Right atrium auricular region (tissue), 2 donors: Measurements from ENCODE around the gene TRDN. TPM values are rescaled to one million over a fixed set of nuclear protein-coding genes. Genes with fewer than 3 reads are reported as not detected.

Source experiments
- DNase-seq: peaks from one replicate; pipeline ENCODE4 v3.0.0-alpha.2; 2019; ENCODE audit warnings: low spot score
- H3K27ac ChIP-seq, 2 donors: fragments of 200-600 bp; sonication (generic); 1 replicate in 1 of 2; 2 replicates in 1 of 2; pipeline ENCODE4 v1.5.1; 2016 to 2019
- H3K27me3 ChIP-seq, 2 donors: fragments of 200-600 bp; sonication (generic); one replicate each; pipeline versions ENCODE4 v1.5.1 to v1.6.0; 2017 to 2019
- H3K36me3 ChIP-seq: fragments of 200-600 bp; sonication (generic); one replicate; pipeline ENCODE4 v1.5.1; 2016
- H3K4me1 ChIP-seq, 2 donors: fragments of 200-600 bp; sonication (generic); one replicate each; pipeline versions ENCODE4 v1.5.1 to v1.6.0; 2017 to 2019
- H3K4me3 ChIP-seq, 2 donors: fragments of 200-600 bp; sonication (generic); 1 replicate in 1 of 2; 2 replicates in 1 of 2; pipeline ENCODE4 v1.5.1; 2017 to 2019; ENCODE audit warnings: mild to moderate bottlenecking in 1 of 2, moderate library complexity in 1 of 2
- H3K9me3 ChIP-seq, 2 donors: fragments of 200-600 bp; sonication (generic); one replicate each; pipeline ENCODE4 v1.5.1; 2019
- total RNA-seq, 2 donors: library from RNA; depleted of rRNA; stranded (reverse); fragments of >200 nt; gene quantifications; one replicate each; pipeline ENCODE4 v1.1.0, GENCODE V29; 2016
- TF ChIP-seq, protein P1 (sequence below), 2 donors: fragments of 200-600 bp; sonication (generic); IDR thresholded peaks; one replicate each; pipeline ENCODE4 v1.5.1; 2019; ENCODE audit warnings: antibody characterized with exemption in 2 of 2

The TRDN gene
- total RNA-seq, 2 donors from 2014 or later = 90.2 to 217 TPM

DNA sequence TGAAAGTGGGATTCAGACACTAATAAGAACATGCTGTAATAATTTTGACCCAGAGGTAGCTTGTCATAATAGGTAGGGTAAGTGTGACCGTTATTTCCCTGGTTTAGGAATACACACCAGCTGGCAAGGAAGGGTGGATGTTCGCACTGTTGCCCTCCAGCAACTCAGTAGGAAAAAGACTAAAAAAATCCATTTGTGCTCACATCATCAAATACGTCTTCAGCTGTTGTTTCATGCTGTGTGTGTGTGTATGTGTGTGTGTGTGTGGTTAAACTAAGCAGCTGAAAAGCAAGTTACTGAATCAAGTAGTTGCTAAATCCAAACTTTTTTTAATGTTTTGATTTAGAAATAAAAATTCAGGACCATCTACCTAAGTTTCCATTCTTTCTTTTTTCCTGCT, 218.7 kb downstream of the TRDN start:
- H3K9me3 ChIP-seq = no peaks in the 10 kb centered on the region
- H3K4me1 ChIP-seq = no peaks in the 10 kb centered on the region
- no peaks in the 10 kb centered on the region for H3K36me3 ChIP-seq
- H3K27me3 ChIP-seq = no peaks in the 10 kb centered on the region
- DNase-seq = no peak
- H3K4me3 ChIP-seq = no peak overlapping the region
- no peak overlapping the region for H3K27ac ChIP-seq
- TF ChIP-seq, protein P1, sequence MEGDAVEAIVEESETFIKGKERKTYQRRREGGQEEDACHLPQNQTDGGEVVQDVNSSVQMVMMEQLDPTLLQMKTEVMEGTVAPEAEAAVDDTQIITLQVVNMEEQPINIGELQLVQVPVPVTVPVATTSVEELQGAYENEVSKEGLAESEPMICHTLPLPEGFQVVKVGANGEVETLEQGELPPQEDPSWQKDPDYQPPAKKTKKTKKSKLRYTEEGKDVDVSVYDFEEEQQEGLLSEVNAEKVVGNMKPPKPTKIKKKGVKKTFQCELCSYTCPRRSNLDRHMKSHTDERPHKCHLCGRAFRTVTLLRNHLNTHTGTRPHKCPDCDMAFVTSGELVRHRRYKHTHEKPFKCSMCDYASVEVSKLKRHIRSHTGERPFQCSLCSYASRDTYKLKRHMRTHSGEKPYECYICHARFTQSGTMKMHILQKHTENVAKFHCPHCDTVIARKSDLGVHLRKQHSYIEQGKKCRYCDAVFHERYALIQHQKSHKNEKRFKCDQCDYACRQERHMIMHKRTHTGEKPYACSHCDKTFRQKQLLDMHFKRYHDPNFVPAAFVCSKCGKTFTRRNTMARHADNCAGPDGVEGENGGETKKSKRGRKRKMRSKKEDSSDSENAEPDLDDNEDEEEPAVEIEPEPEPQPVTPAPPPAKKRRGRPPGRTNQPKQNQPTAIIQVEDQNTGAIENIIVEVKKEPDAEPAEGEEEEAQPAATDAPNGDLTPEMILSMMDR (IDR thresholded peaks at IDR 0.05) = no peak

DNA sequence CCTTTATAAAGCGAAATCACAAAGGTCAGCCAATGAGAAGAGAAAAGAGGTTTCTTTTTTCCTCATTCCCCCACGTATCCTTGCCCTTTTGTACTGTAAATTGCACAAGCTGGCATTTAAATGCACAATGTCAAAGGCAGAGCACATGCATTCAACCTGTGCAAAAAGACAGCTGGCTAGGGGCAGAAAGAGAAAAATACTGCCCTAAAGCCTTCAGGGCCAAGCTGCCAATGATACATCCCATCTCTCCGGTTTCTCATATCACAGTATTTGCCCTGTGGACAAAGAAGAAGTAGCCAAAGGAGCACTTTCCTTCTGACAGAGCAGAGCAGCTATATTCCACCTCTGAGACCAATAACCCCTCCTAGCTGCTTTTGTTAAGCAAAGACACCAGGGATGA, 219.2 kb downstream of the TRDN start:
- Histone ChIP-seq H3K9me3 (no peaks in the 10 kb centered on the region), H3K27me3 (no peaks in the 10 kb centered on the region), H3K4me3 (no peak overlapping the region), H3K27ac (no peak overlapping the region), H3K4me1 (no peaks in the 10 kb centered on the region), H3K36me3 (no peaks in the 10 kb centered on the region)
- TF ChIP-seq, protein P1 (IDR thresholded peaks at IDR 0.05) = no peak
- no peak for DNase-seq

DNA sequence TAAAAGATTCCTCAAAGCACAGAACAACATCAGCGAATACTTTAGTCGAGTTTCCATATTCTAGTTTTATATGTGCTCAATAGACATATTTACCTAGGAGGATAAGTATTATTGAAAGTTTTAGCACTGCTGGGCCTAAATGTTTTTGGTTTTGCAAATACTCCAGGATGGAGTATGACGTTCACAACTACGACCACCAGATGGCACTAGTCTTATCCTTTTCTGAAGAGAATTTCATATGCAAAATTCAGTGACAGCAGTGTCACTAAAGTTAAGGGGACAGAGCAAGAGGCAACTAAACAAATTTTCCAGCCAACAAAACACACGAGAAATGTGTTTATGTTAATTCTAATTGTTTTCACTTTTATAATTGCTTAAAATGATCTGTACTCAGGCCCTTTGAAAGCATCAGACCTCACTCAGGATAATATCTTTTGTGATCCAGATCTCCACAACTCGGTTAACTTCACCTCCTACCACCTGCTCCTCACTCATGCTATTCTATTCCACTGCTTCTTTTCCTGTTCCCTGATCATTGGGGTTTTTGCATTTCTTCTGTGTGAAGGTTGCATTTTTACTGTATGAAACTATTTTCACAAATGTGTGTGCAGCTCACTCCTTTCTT, 220.8 kb downstream of the TRDN start:
- H3K27ac ChIP-seq = no peak overlapping the region
- H3K4me3 ChIP-seq = no peak overlapping the region
- no peaks in the 10 kb centered on the region for H3K4me1 ChIP-seq
- TF ChIP-seq, protein P1 (IDR thresholded peaks at IDR 0.05) = peak; percentile 55 to 77
- DNase-seq = peak; percentile 73
- no peaks in the 10 kb centered on the region for H3K9me3 ChIP-seq
- no peaks in the 10 kb centered on the region for H3K27me3 ChIP-seq
- no peaks in the 10 kb centered on the region for H3K36me3 ChIP-seq

DNA sequence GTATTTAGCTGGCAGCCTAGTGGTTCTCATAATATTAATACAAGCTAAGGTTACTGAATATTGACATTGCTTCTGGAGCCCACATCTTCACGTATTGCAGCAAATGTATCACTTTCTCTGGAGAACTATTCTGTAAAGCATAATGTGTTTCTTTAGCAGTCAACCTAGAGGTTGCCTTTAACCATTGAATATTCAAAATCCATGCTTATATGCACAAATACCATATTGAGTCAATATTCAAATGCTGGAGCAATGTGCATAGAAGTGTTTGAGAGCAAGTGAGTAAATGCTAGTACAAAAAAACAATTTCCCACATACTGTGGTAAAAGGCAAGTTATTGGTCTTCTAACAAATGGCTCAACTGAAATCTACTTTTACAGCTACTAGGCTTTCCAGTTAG, 231.8 kb downstream of the TRDN start:
- DNase-seq = no peak
- Histone ChIP-seq H3K9me3 (no peaks in the 10 kb centered on the region), H3K4me1 (peaks cover 0 to 8% of the 10 kb centered on the region in 2 donors), H3K36me3 (no peaks in the 10 kb centered on the region), H3K27me3 (no peaks in the 10 kb centered on the region), H3K4me3 (no peak overlapping the region), H3K27ac (no peak overlapping the region)
- TF ChIP-seq, protein P1 (IDR thresholded peaks at IDR 0.05) = no peak

DNA sequence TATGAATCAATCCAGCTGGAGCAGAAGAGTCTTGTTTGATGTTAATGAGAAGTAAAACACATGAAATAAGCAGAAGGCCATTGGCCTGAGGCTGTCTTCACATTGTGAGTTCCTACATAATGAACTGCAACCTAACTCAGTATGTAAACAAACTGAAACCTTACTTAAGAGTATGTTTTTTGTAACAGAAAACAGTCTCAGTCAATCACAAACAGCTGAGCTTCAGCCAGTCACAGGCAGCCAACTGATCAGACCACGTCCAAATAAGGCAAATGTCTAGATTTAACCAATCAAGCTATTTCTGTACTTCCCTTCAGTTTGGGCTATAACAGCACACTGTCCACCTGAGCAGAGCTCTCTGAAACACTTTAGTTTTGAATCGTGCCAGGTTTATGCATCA, 234.7 kb downstream of the TRDN start:
- TF ChIP-seq, protein P1 (IDR thresholded peaks at IDR 0.05) = no peak
- Histone ChIP-seq H3K36me3 (no peaks in the 10 kb centered on the region), H3K4me1 (peaks cover 0 to 8% of the 10 kb centered on the region in 2 donors), H3K27me3 (no peaks in the 10 kb centered on the region), H3K9me3 (no peaks in the 10 kb centered on the region), H3K27ac (no peak overlapping the region), H3K4me3 (no peak overlapping the region)
- DNase-seq = no peak

DNA sequence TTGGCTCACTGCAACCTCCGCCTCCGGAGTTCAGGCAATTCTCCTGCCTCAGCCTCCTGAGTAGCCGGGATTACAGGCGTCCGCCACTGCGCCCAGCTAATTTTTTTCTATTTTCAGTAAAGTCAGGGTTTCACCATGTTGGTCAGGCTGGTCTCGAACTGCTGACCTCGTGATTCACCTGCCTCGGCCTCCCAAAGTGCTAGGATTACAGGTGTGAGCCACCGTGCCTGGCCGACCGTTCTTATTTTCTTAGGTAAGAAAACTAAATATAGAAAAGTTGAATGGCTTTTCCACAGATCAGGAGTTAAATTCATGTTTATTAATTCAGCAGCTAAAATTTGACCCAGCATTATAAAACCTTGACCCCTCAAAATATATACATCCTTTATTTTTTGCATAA, 238.7 kb downstream of the TRDN start:
- Histone ChIP-seq H3K36me3 (no peaks in the 10 kb centered on the region), H3K27me3 (no peaks in the 10 kb centered on the region), H3K4me1 (peaks cover 0 to 8% of the 10 kb centered on the region in 2 donors), H3K4me3 (no peak overlapping the region), H3K9me3 (no peaks in the 10 kb centered on the region), H3K27ac (no peak overlapping the region)
- TF ChIP-seq, protein P1 (IDR thresholded peaks at IDR 0.05) = no peak
- DNase-seq = no peak
